HEK293 (cell line): Measurements from ENCODE around the gene HBA2.
"Not testable (repeated sequence)": the region's sequence is repeated elsewhere in the genome, so short reads cannot be mapped to it uniquely, and the experiment has no call there.

Experiments used
- CTCF ChIA-PET: fragments of 350-600 bp; formaldehyde crosslinking; extraction: SDS; loops from one replicate; lab custom pipeline; 2021; ENCODE audit warnings: antibody characterized with exemption; lab: Yijun Ruan, JAX
- POLR2A ChIA-PET: fragments of 300-600 bp; formaldehyde crosslinking; extraction: SDS; loops from one replicate; lab custom pipeline; 2020; ENCODE audit warnings: antibody characterized with exemption, inconsistent platforms; lab: Yijun Ruan, JAX
- H3K27ac ChIP-seq: fragments of 200-500 bp; sonication (Bioruptor generic); 2 replicates; pipeline ENCODE4 v1.5.1; 2014; ENCODE audit warnings: low read depth, low read length, control low read depth, inconsistent platforms; ENCODE audit errors: extremely low read depth
- H3K36me3 ChIP-seq, 2 experiments: fragments of 200-500 bp in 1 of 2; sonication (Bioruptor generic) in 1 of 2; 1 replicate in 1 of 2; 2 replicates in 1 of 2; pipeline ENCODE4 v1.5.1; 2014 to 2017; ENCODE audit warnings: inconsistent platforms in 2 of 2, low read length in 2 of 2; ENCODE audit not compliant: control insufficient read depth in 2 of 2, insufficient read depth in 1 of 2
- H3K4me1 ChIP-seq: fragments of 200-500 bp; sonication (Bioruptor generic); 2 replicates; pipeline ENCODE4 v1.5.1; 2014; ENCODE audit warnings: mild to moderate bottlenecking, low read length, inconsistent platforms; ENCODE audit not compliant: control insufficient read depth, insufficient read depth
- H3K4me3 ChIP-seq: 2 replicates; pipeline ENCODE4 v1.5.1; 2011; ENCODE audit warnings: low read depth, mild to moderate bottlenecking, control low read depth, low read length, moderate library complexity
- H3K9me3 ChIP-seq: fragments of 200-500 bp; sonication (Bioruptor generic); 2 replicates; pipeline ENCODE4 v1.5.1; 2014; ENCODE audit warnings: low read depth, low read length, inconsistent platforms; ENCODE audit not compliant: control insufficient read depth, insufficient read depth
- GLI4 ChIP-seq: fragments of 450-650 bp; formaldehyde crosslinking; IDR thresholded peaks from 2 replicates; pipeline ENCODE4 v1.5.1; 2016; ENCODE audit warnings: missing biosample characterization, missing genetic modification characterization
- ZNF146 ChIP-seq: fragments of 450-650 bp; formaldehyde crosslinking; IDR thresholded peaks from 2 replicates; pipeline ENCODE4 v1.5.1; 2016; ENCODE audit warnings: missing biosample characterization, missing genetic modification characterization
- ZNF16 ChIP-seq: fragments of 450-650 bp; formaldehyde crosslinking; IDR thresholded peaks from 2 replicates; pipeline ENCODE4 v1.5.1; 2016; ENCODE audit warnings: low read depth, missing biosample characterization, missing genetic modification characterization
- ZNF521 ChIP-seq: fragments of 450-650 bp; formaldehyde crosslinking; IDR thresholded peaks from 2 replicates; pipeline ENCODE4 v1.5.1; 2017; ENCODE audit warnings: missing biosample characterization, mild to moderate bottlenecking, missing genetic modification characterization
- TF ChIP-seq, protein P1 (sequence below): fragments of 450-650 bp; formaldehyde crosslinking; IDR thresholded peaks from 2 replicates; pipeline ENCODE4 v1.5.1; 2016; ENCODE audit warnings: missing biosample characterization, missing genetic modification characterization
- TF ChIP-seq, protein P2 (sequence below): fragments of 450-650 bp; formaldehyde crosslinking; IDR thresholded peaks from 2 replicates; pipeline ENCODE4 v1.5.1; 2016; ENCODE audit warnings: missing biosample characterization, missing genetic modification characterization
- TF ChIP-seq, protein P3 (sequence below): fragments of 450-650 bp; formaldehyde crosslinking; IDR thresholded peaks from 2 replicates; pipeline ENCODE4 v1.5.1; 2017; ENCODE audit warnings: missing biosample characterization, missing genetic modification characterization
- TF ChIP-seq, protein P4 (sequence below): fragments of 450-650 bp; formaldehyde crosslinking; IDR thresholded peaks from 2 replicates; pipeline ENCODE4 v1.5.1; 2016; ENCODE audit warnings: missing biosample characterization, missing genetic modification characterization

The HBA2 gene

DNA sequence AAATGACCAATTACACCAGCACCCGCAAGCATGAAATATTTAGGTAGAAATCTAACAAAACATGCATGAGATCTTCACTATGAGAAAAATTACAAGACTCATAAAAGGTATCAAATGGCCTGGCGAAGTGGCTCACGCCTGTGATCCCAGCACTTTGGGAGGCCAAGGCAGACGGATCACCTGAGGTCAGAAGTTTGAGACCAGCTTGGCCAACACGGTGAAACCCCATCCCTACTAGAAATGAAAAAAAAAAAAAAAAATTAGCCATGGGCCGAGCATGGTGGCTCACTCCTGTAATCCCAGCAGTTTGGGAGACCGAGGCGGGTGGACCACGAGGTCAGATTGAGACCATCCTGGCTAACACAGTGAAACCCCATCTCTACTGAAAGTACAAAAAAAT, 31.4 kb downstream of the HBA2 start:
- POLR2A ChIA-PET, H3K27ac ChIP-seq, H3K4me1 ChIP-seq, H3K9me3 ChIP-seq, H3K4me3 ChIP-seq: not testable (repeated sequence)
- H3K36me3 ChIP-seq = peaks cover 68 to 83% of the 10 kb centered on the region in 2 experiments
- CTCF ChIA-PET = interaction anchor here (0.6 to 1.4 kb wide), 2 partner anchors 22 to 188 kb away, joined by 3 to 4 read pairs; no protein-coding TSS in a partner anchor

DNA sequence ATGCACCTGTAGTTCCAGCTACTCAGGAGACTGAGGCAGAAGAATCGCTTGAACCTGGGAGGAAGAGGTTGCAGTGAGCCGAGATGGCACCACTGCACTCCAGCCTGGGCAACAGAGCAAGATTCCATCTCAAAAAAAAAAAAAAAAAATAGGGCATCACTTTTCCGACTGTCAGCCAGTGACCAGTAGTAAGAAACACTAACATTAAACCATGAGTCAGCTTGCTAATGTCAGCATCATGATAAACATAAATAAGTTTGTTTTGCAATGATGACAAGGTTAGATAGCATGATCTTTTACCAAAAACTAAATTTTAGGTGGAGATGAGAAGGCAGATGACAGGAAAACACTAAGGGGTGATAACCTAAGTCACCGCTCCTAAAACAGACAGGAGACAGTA, 36.7 kb downstream of the HBA2 start:
- not testable (repeated sequence) for H3K9me3 ChIP-seq, H3K4me1 ChIP-seq, H3K4me3 ChIP-seq, H3K27ac ChIP-seq
- peaks cover 46 to 97% of the 10 kb centered on the region in 2 experiments for H3K36me3 ChIP-seq
- CTCF ChIA-PET = interaction anchor here (0.6 to 1.2 kb wide), 5 partner anchors 9 to 1618 kb away, joined by 3 to 5 read pairs (median 3); partner anchors contain the start of gene FAHD1
- POLR2A ChIA-PET = interaction anchor here (1.1 kb wide), 1 partner anchor 120 kb away, joined by 3 read pairs; no protein-coding TSS in a partner anchor

DNA sequence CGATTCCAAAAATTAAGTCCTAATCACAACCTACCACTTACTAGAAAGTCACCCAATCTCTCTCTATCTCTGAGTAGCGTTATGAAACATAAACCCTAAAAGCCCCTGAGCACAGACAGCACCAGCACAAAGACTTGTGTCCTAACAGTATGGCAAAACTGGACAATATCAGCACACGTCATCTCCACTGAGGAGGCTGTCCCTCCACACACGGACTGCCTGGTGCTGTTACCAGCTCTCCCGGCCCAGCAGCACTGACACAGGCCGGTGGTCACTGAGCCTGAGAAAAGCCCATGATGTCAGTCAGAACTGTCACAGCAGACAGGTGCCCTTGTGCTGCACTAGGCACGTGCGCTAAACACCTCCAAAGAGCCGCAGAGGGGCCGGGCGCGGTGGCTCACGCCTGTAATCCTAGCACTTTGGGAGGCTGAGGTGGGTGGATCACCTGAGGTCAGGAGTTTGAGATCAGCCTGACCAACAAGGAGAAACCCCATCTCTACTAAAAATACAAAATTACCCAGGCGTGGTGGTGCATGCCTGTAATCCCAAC, 39.0 kb downstream of the HBA2 start:
- POLR2A ChIA-PET = interaction anchor here (0.6 to 0.7 kb wide), 2 partner anchors 9 to 20 kb away, joined by 3 to 5 read pairs; no protein-coding TSS in a partner anchor
- H3K36me3 ChIP-seq = peaks cover 55 to 96% of the 10 kb centered on the region in 2 experiments; a peak in 2 of 3 replicates
- H3K4me1 ChIP-seq, H3K27ac ChIP-seq, CTCF ChIA-PET, H3K9me3 ChIP-seq, H3K4me3 ChIP-seq: not testable (repeated sequence)

DNA sequence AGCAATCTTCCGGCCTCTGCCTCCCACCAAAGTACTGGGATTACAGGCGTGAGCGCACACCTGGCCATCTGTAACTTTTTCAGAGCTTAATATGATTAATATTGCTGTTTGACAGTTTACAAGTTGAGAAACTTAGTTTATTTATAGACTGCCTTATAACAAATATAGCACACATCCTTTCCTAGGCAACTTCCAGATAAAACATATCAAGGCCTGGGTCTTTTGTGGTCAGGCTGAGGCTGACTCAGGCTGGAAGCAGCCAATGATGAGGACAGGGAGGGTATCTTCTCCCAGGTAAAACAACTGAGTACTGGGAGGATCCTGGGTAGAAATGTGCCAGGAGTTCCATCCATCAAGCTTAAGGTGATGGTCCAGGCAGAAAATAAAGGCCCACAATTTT, 40.3 kb downstream of the HBA2 start:
- H3K27ac ChIP-seq = no peak overlapping the region
- ChIA-PET CTCF (no interaction called here), POLR2A (no interaction called here)
- no peak overlapping the region for H3K4me3 ChIP-seq
- peaks cover 55 to 92% of the 10 kb centered on the region in 2 experiments; a peak in 2 of 3 replicates for H3K36me3 ChIP-seq
- no peaks in the 10 kb centered on the region for H3K9me3 ChIP-seq
- TF ChIP-seq ZNF521 (tag by site-specific recombination) (no peak), ZNF146 (tag by site-specific recombination) (no peak), GLI4 (tag by site-specific recombination) (no peak), ZNF16 (tag by site-specific recombination) (no peak)
- TF ChIP-seq, protein P1, sequence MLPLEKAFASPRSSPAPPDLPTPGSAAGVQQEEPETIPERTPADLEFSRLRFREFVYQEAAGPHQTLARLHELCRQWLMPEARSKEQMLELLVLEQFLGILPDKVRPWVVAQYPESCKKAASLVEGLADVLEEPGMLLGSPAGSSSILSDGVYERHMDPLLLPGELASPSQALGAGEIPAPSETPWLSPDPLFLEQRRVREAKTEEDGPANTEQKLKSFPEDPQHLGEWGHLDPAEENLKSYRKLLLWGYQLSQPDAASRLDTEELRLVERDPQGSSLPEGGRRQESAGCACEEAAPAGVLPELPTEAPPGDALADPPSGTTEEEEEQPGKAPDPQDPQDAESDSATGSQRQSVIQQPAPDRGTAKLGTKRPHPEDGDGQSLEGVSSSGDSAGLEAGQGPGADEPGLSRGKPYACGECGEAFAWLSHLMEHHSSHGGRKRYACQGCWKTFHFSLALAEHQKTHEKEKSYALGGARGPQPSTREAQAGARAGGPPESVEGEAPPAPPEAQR (tag by site-specific recombination) = no peak
- TF ChIP-seq, protein P2, sequence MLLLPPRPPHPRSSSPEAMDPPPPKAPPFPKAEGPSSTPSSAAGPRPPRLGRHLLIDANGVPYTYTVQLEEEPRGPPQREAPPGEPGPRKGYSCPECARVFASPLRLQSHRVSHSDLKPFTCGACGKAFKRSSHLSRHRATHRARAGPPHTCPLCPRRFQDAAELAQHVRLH (tag by site-specific recombination) = no peak
- H3K4me1 ChIP-seq = no peaks in the 10 kb centered on the region

DNA sequence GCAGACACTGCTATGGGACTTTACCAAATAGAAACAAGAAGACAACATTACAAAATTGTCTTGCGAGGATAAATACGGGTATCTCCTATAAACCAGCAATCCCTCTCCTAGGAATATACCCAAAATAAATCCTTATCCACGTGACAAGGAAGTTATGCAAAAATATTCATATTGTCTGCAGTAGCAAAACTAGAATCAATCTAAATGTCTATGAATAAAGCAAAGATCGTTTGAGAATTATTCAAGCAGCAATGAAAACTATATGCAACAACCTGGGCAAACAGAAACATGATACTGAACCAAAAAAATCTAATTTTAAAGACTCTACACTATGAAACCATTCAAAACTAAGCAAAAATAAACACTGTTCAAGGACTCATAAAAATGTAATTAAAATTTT, 47.3 kb downstream of the HBA2 start:
- CTCF ChIA-PET = interaction anchor here (0.6 kb wide), 1 partner anchor 9 kb away, joined by 3 read pairs; no protein-coding TSS in a partner anchor
- Histone ChIP-seq H3K4me1 (no peaks in the 10 kb centered on the region), H3K27ac (no peak overlapping the region)
- TF ChIP-seq, protein P3, sequence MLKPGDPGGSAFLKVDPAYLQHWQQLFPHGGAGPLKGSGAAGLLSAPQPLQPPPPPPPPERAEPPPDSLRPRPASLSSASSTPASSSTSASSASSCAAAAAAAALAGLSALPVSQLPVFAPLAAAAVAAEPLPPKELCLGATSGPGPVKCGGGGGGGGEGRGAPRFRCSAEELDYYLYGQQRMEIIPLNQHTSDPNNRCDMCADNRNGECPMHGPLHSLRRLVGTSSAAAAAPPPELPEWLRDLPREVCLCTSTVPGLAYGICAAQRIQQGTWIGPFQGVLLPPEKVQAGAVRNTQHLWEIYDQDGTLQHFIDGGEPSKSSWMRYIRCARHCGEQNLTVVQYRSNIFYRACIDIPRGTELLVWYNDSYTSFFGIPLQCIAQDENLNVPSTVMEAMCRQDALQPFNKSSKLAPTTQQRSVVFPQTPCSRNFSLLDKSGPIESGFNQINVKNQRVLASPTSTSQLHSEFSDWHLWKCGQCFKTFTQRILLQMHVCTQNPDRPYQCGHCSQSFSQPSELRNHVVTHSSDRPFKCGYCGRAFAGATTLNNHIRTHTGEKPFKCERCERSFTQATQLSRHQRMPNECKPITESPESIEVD (tag by site-specific recombination) = peak; percentile 74
- TF ChIP-seq, protein P4, sequence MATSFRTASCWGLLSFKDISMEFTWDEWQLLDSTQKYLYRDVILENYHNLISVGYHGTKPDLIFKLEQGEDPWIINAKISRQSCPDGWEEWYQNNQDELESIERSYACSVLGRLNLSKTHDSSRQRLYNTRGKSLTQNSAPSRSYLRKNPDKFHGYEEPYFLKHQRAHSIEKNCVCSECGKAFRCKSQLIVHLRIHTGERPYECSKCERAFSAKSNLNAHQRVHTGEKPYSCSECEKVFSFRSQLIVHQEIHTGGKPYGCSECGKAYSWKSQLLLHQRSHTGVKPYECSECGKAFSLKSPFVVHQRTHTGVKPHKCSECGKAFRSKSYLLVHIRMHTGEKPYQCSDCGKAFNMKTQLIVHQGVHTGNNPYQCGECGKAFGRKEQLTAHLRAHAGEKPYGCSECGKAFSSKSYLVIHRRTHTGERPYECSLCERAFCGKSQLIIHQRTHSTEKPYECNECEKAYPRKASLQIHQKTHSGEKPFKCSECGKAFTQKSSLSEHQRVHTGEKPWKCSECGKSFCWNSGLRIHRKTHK (tag by site-specific recombination) = no peak
- TF ChIP-seq, all 188 proteins: peak for 1
- no peak overlapping the region for H3K4me3 ChIP-seq
- H3K9me3 ChIP-seq = no peaks in the 10 kb centered on the region
- H3K36me3 ChIP-seq = peaks cover 71 to 83% of the 10 kb centered on the region in 2 experiments; a peak in 2 of 3 replicates
- POLR2A ChIA-PET = interaction anchor here (2.5 kb wide), 1 partner anchor 8 kb away, joined by 6 read pairs; no protein-coding TSS in a partner anchor
